ENCODE measurements around the gene DDX27.
"Not testable (repeated sequence)": the region's sequence is repeated elsewhere in the genome, so short reads cannot be mapped to it uniquely, and the experiment has no call there.

Gene DDX27

DNA sequence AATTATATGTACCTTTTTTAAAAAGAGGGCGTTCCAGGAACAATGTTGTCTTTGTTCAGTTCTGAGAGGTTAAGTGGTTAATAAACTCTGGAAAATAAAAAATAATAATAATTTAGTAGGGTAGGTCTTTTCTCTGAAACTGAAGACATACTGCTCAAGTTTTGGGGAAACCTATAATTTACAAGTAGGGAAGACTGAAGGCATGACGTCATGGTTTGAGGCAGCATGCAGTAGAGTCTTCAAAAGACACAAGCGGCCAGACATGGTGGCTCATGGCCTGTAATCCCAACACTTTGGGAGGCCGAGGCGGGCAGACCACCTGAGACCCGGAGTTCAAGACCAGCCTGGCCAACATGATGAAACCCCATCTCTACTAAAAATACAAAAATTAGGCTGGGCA lies 45.0 kb upstream of the DDX27 start:
- intact Hi-C loops (cut with DNase I; ENCODE audit: low total_unique reads) = no loop called here
- TF ChIP-seq, protein P1, sequence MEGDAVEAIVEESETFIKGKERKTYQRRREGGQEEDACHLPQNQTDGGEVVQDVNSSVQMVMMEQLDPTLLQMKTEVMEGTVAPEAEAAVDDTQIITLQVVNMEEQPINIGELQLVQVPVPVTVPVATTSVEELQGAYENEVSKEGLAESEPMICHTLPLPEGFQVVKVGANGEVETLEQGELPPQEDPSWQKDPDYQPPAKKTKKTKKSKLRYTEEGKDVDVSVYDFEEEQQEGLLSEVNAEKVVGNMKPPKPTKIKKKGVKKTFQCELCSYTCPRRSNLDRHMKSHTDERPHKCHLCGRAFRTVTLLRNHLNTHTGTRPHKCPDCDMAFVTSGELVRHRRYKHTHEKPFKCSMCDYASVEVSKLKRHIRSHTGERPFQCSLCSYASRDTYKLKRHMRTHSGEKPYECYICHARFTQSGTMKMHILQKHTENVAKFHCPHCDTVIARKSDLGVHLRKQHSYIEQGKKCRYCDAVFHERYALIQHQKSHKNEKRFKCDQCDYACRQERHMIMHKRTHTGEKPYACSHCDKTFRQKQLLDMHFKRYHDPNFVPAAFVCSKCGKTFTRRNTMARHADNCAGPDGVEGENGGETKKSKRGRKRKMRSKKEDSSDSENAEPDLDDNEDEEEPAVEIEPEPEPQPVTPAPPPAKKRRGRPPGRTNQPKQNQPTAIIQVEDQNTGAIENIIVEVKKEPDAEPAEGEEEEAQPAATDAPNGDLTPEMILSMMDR (IDR thresholded peaks at IDR 0.05) = no peak
- H3K27me3 ChIP-seq = no peaks in the 10 kb centered on the region
- H3K9me3 ChIP-seq = no peaks in the 10 kb centered on the region
- peaks cover 0 to 14% (median under 1%) of the 10 kb centered on the region in 4 donors for H3K4me1 ChIP-seq
- H3K27ac ChIP-seq = no peak overlapping the region
- no peak for DNase-seq
- H3K36me3 ChIP-seq = peaks cover 6 to 21% (median 8%) of the 10 kb centered on the region in 3 donors
- no peak overlapping the region for H3K4me3 ChIP-seq

DNA sequence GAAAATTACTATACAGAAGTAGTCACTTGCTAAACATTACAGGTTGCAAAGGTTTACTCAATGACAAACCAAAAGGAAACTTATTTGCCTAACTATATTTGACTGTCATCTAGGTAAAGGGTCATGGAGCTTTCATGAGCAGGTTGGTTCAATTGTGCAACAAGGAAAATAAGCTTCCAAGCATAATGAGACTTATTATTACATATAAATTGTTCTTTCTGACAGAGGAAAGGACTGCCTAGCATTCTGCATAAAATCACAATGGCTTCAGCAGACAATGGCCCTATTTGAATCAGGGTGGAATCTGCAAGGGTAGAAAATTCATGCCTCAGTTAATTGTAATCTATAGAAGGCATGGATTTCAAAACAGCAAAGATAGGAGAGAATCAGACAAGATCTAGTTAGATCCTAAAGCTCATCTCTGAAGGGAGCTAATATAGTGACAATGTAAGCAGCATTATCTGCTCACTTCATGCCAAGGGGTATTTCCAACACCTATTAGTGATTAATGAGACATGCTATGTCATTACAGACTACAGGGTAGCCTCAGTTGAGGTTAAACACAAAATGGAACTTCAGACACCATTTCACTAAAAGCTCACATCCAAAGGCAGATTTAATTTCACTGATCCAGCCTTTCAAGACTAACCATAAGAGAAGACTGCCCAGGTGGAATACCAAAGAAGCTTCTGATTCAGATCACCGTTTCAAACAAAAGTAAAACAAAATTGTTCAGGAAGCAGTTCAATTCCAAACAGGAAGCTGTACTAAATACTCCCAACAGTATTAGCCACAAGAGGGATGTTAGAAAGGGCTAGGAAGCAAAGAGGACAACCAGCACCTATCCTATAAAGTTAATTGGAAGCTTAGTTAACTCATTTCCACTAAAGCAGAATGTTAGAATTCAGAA lies 39.6 kb upstream of the DDX27 start:
- H3K27me3 ChIP-seq = no peaks in the 10 kb centered on the region
- H3K4me3 ChIP-seq = no peak overlapping the region
- intact Hi-C loops (cut with DNase I; ENCODE audit: low total_unique reads) = no loop called here
- H3K36me3 ChIP-seq = peaks cover 0 to 11% (median 5%) of the 10 kb centered on the region in 3 donors
- TF ChIP-seq, protein P1 (IDR thresholded peaks at IDR 0.05) = no peak
- H3K9me3 ChIP-seq = no peaks in the 10 kb centered on the region
- DNase-seq = no peak
- H3K4me1 ChIP-seq = peaks cover 0 to 36% (median 5%) of the 10 kb centered on the region in 4 donors
- H3K27ac ChIP-seq = no peak overlapping the region

DNA sequence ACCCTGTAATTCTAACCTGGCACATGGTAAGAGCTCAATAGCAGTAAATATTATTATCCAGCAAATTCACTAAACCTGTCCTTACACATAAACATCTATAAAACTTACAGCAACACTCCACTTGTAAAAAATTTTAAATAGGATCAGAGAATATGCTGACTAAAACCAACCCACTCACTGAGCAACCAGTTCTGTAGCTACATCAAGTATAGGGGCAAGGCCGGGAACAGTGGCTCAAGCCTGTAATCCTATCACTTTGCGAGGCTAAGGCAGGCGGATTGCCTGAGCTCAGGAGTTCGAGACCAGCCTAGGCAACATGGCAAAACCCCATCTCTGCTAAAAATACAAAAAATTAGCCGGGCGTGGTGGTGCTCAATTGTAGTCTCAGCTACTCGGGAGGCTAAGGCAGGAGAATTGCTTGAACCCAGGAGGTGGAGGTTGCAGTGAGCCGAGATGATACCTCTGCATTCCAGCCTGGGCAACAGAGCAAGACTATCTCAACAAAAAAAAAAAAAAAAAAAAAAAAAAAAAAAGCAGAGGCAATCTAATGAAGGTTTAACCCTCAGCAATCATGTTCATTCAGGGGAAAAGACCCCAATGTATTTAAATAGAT lies 37.8 kb upstream of the DDX27 start:
- no peaks in the 10 kb centered on the region for H3K27me3 ChIP-seq
- no peak overlapping the region for H3K27ac ChIP-seq
- H3K4me1 ChIP-seq = peaks cover 0 to 53% (median 11%) of the 10 kb centered on the region in 4 donors
- TF ChIP-seq, protein P1 (IDR thresholded peaks at IDR 0.05) = no peak
- no peaks in the 10 kb centered on the region for H3K9me3 ChIP-seq
- H3K36me3 ChIP-seq = peaks cover 0 to 11% (median 5%) of the 10 kb centered on the region in 3 donors
- H3K4me3 ChIP-seq = no peak overlapping the region
- intact Hi-C loops (cut with DNase I; ENCODE audit: low total_unique reads) = no loop called here
- no peak for DNase-seq

DNA sequence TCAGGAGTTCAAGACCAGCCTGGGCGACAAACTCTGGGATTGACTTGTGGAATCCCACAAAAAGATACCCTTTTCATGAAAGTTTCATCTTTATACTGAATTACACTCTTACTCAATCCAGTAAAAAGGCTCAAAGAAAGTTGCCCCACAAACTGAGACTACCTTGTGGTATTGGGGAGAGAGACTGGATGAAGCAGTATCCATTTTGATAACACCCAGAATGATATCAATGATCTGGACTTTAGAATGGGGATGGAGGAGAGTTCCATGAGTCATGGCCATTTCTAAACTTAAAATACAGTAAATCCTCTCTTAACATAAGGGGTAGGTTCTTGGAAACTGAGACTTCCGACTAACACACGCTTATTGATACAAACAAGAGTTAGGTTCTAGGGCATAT lies 35.8 kb upstream of the DDX27 start:
- H3K27ac ChIP-seq = no peak overlapping the region
- intact Hi-C loops (cut with DNase I; ENCODE audit: low total_unique reads) = no loop called here
- H3K4me1 ChIP-seq = peaks cover 0 to 54% (median 14%) of the 10 kb centered on the region in 4 donors
- no peaks in the 10 kb centered on the region for H3K27me3 ChIP-seq
- peaks cover 0 to 5% (median 1%) of the 10 kb centered on the region in 3 donors for H3K36me3 ChIP-seq
- H3K4me3 ChIP-seq = no peak overlapping the region
- TF ChIP-seq, protein P1 (IDR thresholded peaks at IDR 0.05) = no peak
- DNase-seq = no peak
- H3K9me3 ChIP-seq = no peaks in the 10 kb centered on the region

DNA sequence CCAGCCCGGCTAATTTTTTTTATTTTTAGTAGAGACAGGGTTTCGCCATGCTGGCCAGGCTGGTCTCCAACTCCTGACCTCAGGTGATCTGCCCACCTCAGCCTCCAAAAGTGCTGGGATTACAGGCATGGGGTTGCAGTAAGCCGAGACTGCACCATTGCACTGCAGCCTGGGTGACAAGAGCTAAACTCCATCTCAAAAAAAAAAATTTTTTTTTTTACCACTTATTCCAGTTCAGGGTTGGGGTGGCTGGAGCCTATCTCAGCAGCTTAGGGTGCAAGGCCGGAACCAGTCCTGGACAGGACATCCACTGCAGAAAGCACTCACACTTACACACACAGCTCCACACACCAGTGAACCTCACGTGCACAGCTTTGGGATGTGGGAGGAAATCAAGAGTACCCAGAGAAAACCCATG lies 35.1 kb upstream of the DDX27 start:
- H3K4me1 ChIP-seq = peaks cover 0 to 59% (median 14%) of the 10 kb centered on the region in 4 donors

DNA sequence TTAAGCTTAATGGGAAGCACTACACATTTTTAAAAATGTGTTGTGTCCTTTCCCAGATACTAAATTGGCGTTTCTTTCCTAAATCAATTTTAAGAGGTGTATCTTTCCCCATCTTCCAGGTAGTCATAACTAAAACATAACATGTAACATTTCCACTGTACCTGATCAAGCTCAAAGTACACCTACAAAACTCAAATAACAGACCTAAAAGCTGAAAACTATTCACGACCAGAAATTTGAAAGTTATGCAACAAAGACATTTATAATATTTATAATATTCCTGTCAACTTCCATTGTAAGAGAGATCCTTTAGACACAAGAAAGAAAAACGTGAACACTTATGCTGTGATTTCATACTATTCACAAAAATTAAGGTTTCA lies 34.5 kb upstream of the DDX27 start:
- Histone ChIP-seq H3K27ac (no peak overlapping the region), H3K27me3 (no peaks in the 10 kb centered on the region), H3K4me3 (no peak overlapping the region), H3K4me1 (peaks cover 0 to 53% (median 12%) of the 10 kb centered on the region in 4 donors), H3K36me3 (no peaks in the 10 kb centered on the region), H3K9me3 (no peaks in the 10 kb centered on the region)
- TF ChIP-seq, protein P1 (IDR thresholded peaks at IDR 0.05) = no peak
- no peak for DNase-seq
- intact Hi-C loops (cut with DNase I; ENCODE audit: low total_unique reads) = loop anchor here (5.0 kb wide), 1 partner anchor 1328 kb away; the partner anchor contains the start of gene PTPN1

More for the DNA sequence above, 35.1 kb upstream of the DDX27 start:
- intact Hi-C loops (cut with DNase I; ENCODE audit: low total_unique reads); H3K4me3 ChIP-seq; DNase-seq; H3K27me3 ChIP-seq; H3K27ac ChIP-seq; H3K36me3 ChIP-seq; H3K9me3 ChIP-seq: not testable (repeated sequence)
